ENCODE results near the gene C17orf78.

GRCh38 chr17:37392024-37392590, 16.3 kb downstream of the C17orf78 start:
- TF ChIP-seq CTCF (IDR thresholded peaks at IDR 0.05) (no peak), EZH2 (IDR thresholded peaks at IDR 0.05; ENCODE audit: borderline replicate concordance, insufficient read depth, low read depth, low read length, poor library complexity, severe bottlenecking) (no peak)

Data from B cell (primary cell).